Measurements from ENCODE around the gene PPARGC1A. TPM values are rescaled to one million over a fixed set of nuclear protein-coding genes. Genes with fewer than 3 reads are reported as not detected.

Gene PPARGC1A
- total RNA-seq, 3 donors from 2014 or later = 4.0 to 7.9 (median 6.1) TPM

DNA sequence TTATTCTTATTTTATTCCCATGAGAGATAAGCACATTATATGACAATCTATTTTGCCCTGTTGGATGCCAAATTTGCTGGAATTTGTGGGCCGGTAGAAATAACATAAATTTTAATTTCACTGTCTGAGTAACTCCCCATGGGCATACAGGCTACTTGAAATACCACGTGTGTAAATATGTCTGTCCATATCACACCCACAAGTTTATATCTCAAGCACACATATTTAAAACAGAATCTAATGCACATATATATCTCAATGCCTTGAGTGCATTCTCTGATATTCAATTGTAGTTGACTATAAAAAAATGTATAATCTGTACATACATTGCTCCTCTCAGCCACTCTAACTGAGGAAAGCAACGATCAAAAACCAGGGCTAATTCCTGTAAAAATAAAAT, 51.2 kb downstream of the PPARGC1A start:
- no peaks in the 10 kb centered on the region for H3K9me3 ChIP-seq
- intact Hi-C loops (cut with DNase I; ENCODE audit: low total_unique reads) = no loop called here
- no peaks in the 10 kb centered on the region for H3K36me3 ChIP-seq
- TF ChIP-seq, protein P1, sequence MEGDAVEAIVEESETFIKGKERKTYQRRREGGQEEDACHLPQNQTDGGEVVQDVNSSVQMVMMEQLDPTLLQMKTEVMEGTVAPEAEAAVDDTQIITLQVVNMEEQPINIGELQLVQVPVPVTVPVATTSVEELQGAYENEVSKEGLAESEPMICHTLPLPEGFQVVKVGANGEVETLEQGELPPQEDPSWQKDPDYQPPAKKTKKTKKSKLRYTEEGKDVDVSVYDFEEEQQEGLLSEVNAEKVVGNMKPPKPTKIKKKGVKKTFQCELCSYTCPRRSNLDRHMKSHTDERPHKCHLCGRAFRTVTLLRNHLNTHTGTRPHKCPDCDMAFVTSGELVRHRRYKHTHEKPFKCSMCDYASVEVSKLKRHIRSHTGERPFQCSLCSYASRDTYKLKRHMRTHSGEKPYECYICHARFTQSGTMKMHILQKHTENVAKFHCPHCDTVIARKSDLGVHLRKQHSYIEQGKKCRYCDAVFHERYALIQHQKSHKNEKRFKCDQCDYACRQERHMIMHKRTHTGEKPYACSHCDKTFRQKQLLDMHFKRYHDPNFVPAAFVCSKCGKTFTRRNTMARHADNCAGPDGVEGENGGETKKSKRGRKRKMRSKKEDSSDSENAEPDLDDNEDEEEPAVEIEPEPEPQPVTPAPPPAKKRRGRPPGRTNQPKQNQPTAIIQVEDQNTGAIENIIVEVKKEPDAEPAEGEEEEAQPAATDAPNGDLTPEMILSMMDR (IDR thresholded peaks at IDR 0.05) = no peak
- TF ChIP-seq POLR2A (IDR thresholded peaks at IDR 0.05) (no peak), POLR2AphosphoS5 (IDR thresholded peaks at IDR 0.05) (no peak)
- DNase-seq (ENCODE audit: low spot score in 2 of 2) = no peak
- no peaks in the 10 kb centered on the region for H3K27me3 ChIP-seq
- H3K4me3 ChIP-seq = no peak overlapping the region
- no peaks in the 10 kb centered on the region for H3K4me1 ChIP-seq
- H3K27ac ChIP-seq = no peak overlapping the region

GRCh38 chr4:23838131-23838530, 51.7 kb downstream of the PPARGC1A start:
- Histone ChIP-seq H3K36me3 (no peaks in the 10 kb centered on the region), H3K27ac (no peak overlapping the region), H3K9me3 (no peaks in the 10 kb centered on the region), H3K4me1 (no peaks in the 10 kb centered on the region), H3K27me3 (no peaks in the 10 kb centered on the region), H3K4me3 (no peak overlapping the region)
- no peak for DNase-seq (ENCODE audit: low spot score in 2 of 2)
- intact Hi-C loops (cut with DNase I; ENCODE audit: low total_unique reads) = no loop called here
- TF ChIP-seq POLR2A (IDR thresholded peaks at IDR 0.05) = no peak
- TF ChIP-seq, protein P1 (IDR thresholded peaks at IDR 0.05) = no peak
- no peak for TF ChIP-seq POLR2AphosphoS5 (IDR thresholded peaks at IDR 0.05)

GRCh38 chr4:23837371-23837770, 52.5 kb downstream of the PPARGC1A start:
- Histone ChIP-seq H3K4me3 (no peak overlapping the region), H3K4me1 (no peaks in the 10 kb centered on the region), H3K36me3 (no peaks in the 10 kb centered on the region), H3K27me3 (no peaks in the 10 kb centered on the region), H3K9me3 (no peaks in the 10 kb centered on the region), H3K27ac (no peak overlapping the region)
- no peak for DNase-seq (ENCODE audit: low spot score in 2 of 2)
- no peak for TF ChIP-seq POLR2A (IDR thresholded peaks at IDR 0.05)
- TF ChIP-seq, protein P1 (IDR thresholded peaks at IDR 0.05) = no peak
- TF ChIP-seq POLR2AphosphoS5 (IDR thresholded peaks at IDR 0.05) = no peak
- intact Hi-C loops (cut with DNase I; ENCODE audit: low total_unique reads) = no loop called here

- intact Hi-C loops (cut with DNase I; ENCODE audit: low total_unique reads) = no loop called here
- H3K27me3 ChIP-seq = no peaks in the 10 kb centered on the region
- DNase-seq (ENCODE audit: low spot score in 2 of 2) = no peak
- no peaks in the 10 kb centered on the region for H3K4me1 ChIP-seq
- TF ChIP-seq POLR2AphosphoS5 (IDR thresholded peaks at IDR 0.05) (no peak), POLR2A (IDR thresholded peaks at IDR 0.05) (no peak)
- TF ChIP-seq, protein P1 (IDR thresholded peaks at IDR 0.05) = no peak
- H3K36me3 ChIP-seq = no peaks in the 10 kb centered on the region
- H3K27ac ChIP-seq = no peak overlapping the region
- H3K9me3 ChIP-seq = no peaks in the 10 kb centered on the region
- H3K4me3 ChIP-seq = no peak overlapping the region
Measured at GRCh38 chr4:23835774-23836478, 53.9 kb downstream of the PPARGC1A start.

- no peaks in the 10 kb centered on the region for H3K36me3 ChIP-seq
- TF ChIP-seq POLR2AphosphoS5 (IDR thresholded peaks at IDR 0.05) = no peak
- TF ChIP-seq, protein P1 (IDR thresholded peaks at IDR 0.05) = no peak
- no peak for TF ChIP-seq POLR2A (IDR thresholded peaks at IDR 0.05)
- no peaks in the 10 kb centered on the region for H3K9me3 ChIP-seq
- H3K4me3 ChIP-seq = no peak overlapping the region
- intact Hi-C loops (cut with DNase I; ENCODE audit: low total_unique reads) = no loop called here
- H3K27ac ChIP-seq = no peak overlapping the region
- no peak for DNase-seq (ENCODE audit: low spot score in 2 of 2)
- no peaks in the 10 kb centered on the region for H3K4me1 ChIP-seq
- H3K27me3 ChIP-seq = no peaks in the 10 kb centered on the region
Measured at GRCh38 chr4:23828779-23829178, 61.1 kb downstream of the PPARGC1A start.
